Naive thymus-derived CD4-positive, alpha-beta T cell (primary cell): ENCODE measurements around the gene CNNM2. TPM values are rescaled to one million over a fixed set of nuclear protein-coding genes. Genes with fewer than 3 reads are reported as not detected.

Source experiments
- ATAC-seq: fragments of 150-1000 bp; cut with Tn5 transposase; 2 replicates; pipeline ENCODE4 v1.10.0; 2021; ENCODE audit warnings: mild to moderate bottlenecking, moderate library complexity
- CTCF ChIA-PET: fragments of 350-600 bp; sonication (Branson Sonifier 250); formaldehyde crosslinking; loops from one replicate; lab custom pipeline; 2021; ENCODE audit warnings: antibody characterized with exemption; lab: Charles Lee
- POLR2A ChIA-PET: fragments of 350-600 bp; sonication (Branson Sonifier 250); formaldehyde crosslinking; loops from one replicate; lab custom pipeline; 2021; ENCODE audit warnings: antibody characterized with exemption, inconsistent platforms; lab: Charles Lee
- DNase-seq, 9 donors: peaks; one replicate each; pipeline versions ENCODE4 v3.0.0 to v3.0.0-alpha.2; 2020 to 2022; ENCODE audit warnings: mixed read lengths in 1 of 9
- H3K27ac ChIP-seq: one replicate; pipeline ENCODE4 v1.7.0; 2013; ENCODE audit warnings: mild to moderate bottlenecking, low read depth, low read length, moderate library complexity
- H3K27me3 ChIP-seq, 2 donors: one replicate each; pipeline ENCODE4 v1.7.0; 2013; ENCODE audit warnings: low read length in 2 of 2, mild to moderate bottlenecking in 2 of 2, moderate library complexity in 2 of 2; ENCODE audit not compliant: control insufficient read depth in 2 of 2, insufficient read depth in 2 of 2
- H3K36me3 ChIP-seq, 3 experiments: 1 replicate in 2 of 3; 2 replicates in 1 of 3; pipeline ENCODE4 v1.7.0; 2013; ENCODE audit warnings: low read length in 3 of 3, mild to moderate bottlenecking in 3 of 3, moderate library complexity in 1 of 3; ENCODE audit not compliant: insufficient read depth in 3 of 3, control insufficient read depth in 2 of 3
- H3K4me1 ChIP-seq, 2 donors: one replicate each; pipeline ENCODE4 v1.7.0; 2013; ENCODE audit warnings: low read length in 2 of 2, mild to moderate bottlenecking in 2 of 2, moderate library complexity in 1 of 2; ENCODE audit not compliant: control insufficient read depth in 2 of 2, insufficient read depth in 2 of 2
- H3K4me3 ChIP-seq: 2 replicates; pipeline ENCODE4 v1.7.0; 2013; ENCODE audit warnings: mild to moderate bottlenecking, low read length
- H3K9me3 ChIP-seq, 3 experiments: 1 replicate in 2 of 3; 2 replicates in 1 of 3; pipeline ENCODE4 v1.7.0; 2013; ENCODE audit warnings: low read length in 3 of 3; ENCODE audit not compliant: control insufficient read depth in 2 of 3
- H3K27ac Mint-ChIP-seq, 9 donors: one replicate each; pipeline ENCODE4 v1.8.0; 2020 to 2022; ENCODE audit warnings: mixed read lengths in 9 of 9, mild to moderate bottlenecking in 8 of 9, moderate library complexity in 5 of 9, inconsistent platforms in 2 of 9
- H3K27me3 Mint-ChIP-seq, 5 donors: one replicate each; pipeline ENCODE4 v1.8.0; 2021 to 2022; ENCODE audit warnings: mixed read lengths in 5 of 5, mild to moderate bottlenecking in 1 of 5
- H3K36me3 Mint-ChIP-seq, 5 donors: one replicate each; pipeline ENCODE4 v1.8.0; 2020 to 2022; ENCODE audit warnings: mixed read lengths in 5 of 5, mild to moderate bottlenecking in 3 of 5, inconsistent platforms in 1 of 5
- H3K4me1 Mint-ChIP-seq, 7 donors: one replicate each; pipeline ENCODE4 v1.8.0; 2020 to 2022; ENCODE audit warnings: mixed read lengths in 7 of 7, mild to moderate bottlenecking in 3 of 7, inconsistent platforms in 1 of 7
- H3K4me3 Mint-ChIP-seq, 10 donors: one replicate each; pipeline ENCODE4 v1.8.0; 2020 to 2022; ENCODE audit warnings: mild to moderate bottlenecking in 10 of 10, mixed read lengths in 10 of 10, moderate library complexity in 6 of 10, inconsistent platforms in 2 of 10
- H3K9me3 Mint-ChIP-seq, 11 donors: one replicate each; pipeline ENCODE4 v1.8.0; 2020 to 2022; ENCODE audit warnings: mixed read lengths in 11 of 11, mild to moderate bottlenecking in 4 of 11, inconsistent platforms in 1 of 11, moderate library complexity in 1 of 11
- intact Hi-C, 2 donors: fragments of 100-400 bp; cut with micrococcal nuclease; formaldehyde crosslinking; loops; one replicate each; pipeline ENCODE4 v1.15.1; 2023
- polyA plus RNA-seq, 2 donors: library from polyadenylated mRNA; unstranded; fragments of 300-500 nt; fragmentation: Illumina TruSeq; gene quantifications; one replicate each; pipeline ENCODE4 v1.2.3, GENCODE V29; 2021
- total RNA-seq, 6 experiments: library from RNA in 5 of 6; stranded (reverse) in 5 of 6; gene quantifications; 1 replicate in 5 of 6; 2 replicates in 1 of 6; pipeline ENCODE4 v1.2.3 and lab custom pipeline; 2021 to 2026

Gene CNNM2
- total and polyA plus RNA-seq, 7 experiments from 2014 or later = 4.3 to 17.5 (median 9.7) TPM

GRCh38 chr10:103078309-103078615 lies 160.2 kb downstream of the CNNM2 start:
- peaks cover 0 to 5% (median 0%) of the 10 kb centered on the region in 7 donors for H3K4me1 Mint-ChIP-seq
- DNase-seq = no peak
- Histone ChIP-seq H3K36me3 (peaks cover 0 to 37% (median 0%) of the 10 kb centered on the region in 3 experiments), H3K4me3 (no peak overlapping the region), H3K27me3 (no peaks in the 10 kb centered on the region), H3K4me1 (no peaks in the 10 kb centered on the region), H3K9me3 (no peaks in the 10 kb centered on the region), H3K27ac (no peak overlapping the region)
- H3K27ac Mint-ChIP-seq = no peak overlapping the region
- no peaks in the 10 kb centered on the region for H3K27me3 Mint-ChIP-seq
- ChIA-PET POLR2A (interaction anchor here (0.7 kb wide), 1 partner anchor 9 kb away, joined by 3 read pairs; no protein-coding TSS in a partner anchor), CTCF (no interaction called here)
- H3K4me3 Mint-ChIP-seq = no peak overlapping the region
- peaks cover under 1 to 45% (median 13%) of the 10 kb centered on the region in 5 donors for H3K36me3 Mint-ChIP-seq
- no peak for ATAC-seq
- H3K9me3 Mint-ChIP-seq = no peaks in the 10 kb centered on the region
- intact Hi-C loops = no loop called here

- CTCF ChIA-PET = no interaction called here
- intact Hi-C loops = no loop called here
- no peak overlapping the region for H3K4me3 Mint-ChIP-seq
Measured at GRCh38 chr10:103078676-103079075, 160.6 kb downstream of the CNNM2 start.

GRCh38 chr10:103079100-103079499 lies 161.0 kb downstream of the CNNM2 start:
- H3K27me3 Mint-ChIP-seq = no peaks in the 10 kb centered on the region
- peaks cover 2 to 47% (median 13%) of the 10 kb centered on the region in 5 donors for H3K36me3 Mint-ChIP-seq
- DNase-seq = no peak
- H3K4me1 ChIP-seq = no peaks in the 10 kb centered on the region
- H3K27ac Mint-ChIP-seq = no peak overlapping the region
- no peaks in the 10 kb centered on the region for H3K27me3 ChIP-seq
- H3K9me3 Mint-ChIP-seq = no peaks in the 10 kb centered on the region
- ATAC-seq = no peak
- H3K4me3 ChIP-seq = no peak overlapping the region
- peaks cover 0 to 43% (median 0%) of the 10 kb centered on the region in 3 experiments for H3K36me3 ChIP-seq
- POLR2A ChIA-PET = no interaction called here
- no peak overlapping the region for H3K27ac ChIP-seq
- H3K9me3 ChIP-seq = no peaks in the 10 kb centered on the region
- H3K4me3 Mint-ChIP-seq = no peak overlapping the region
- intact Hi-C loops = no loop called here
- CTCF ChIA-PET = no interaction called here
- H3K4me1 Mint-ChIP-seq = peaks cover 0 to 5% (median 0%) of the 10 kb centered on the region in 7 donors

More at GRCh38 chr10:103078676-103079075, 160.6 kb downstream of the CNNM2 start:
- no peaks in the 10 kb centered on the region for H3K27me3 ChIP-seq
- no peaks in the 10 kb centered on the region for H3K4me1 ChIP-seq
- Mint-ChIP-seq H3K27me3 (no peaks in the 10 kb centered on the region), H3K4me1 (peaks cover 0 to 5% (median 0%) of the 10 kb centered on the region in 7 donors), H3K36me3 (peaks cover 2 to 47% (median 13%) of the 10 kb centered on the region in 5 donors), H3K9me3 (no peaks in the 10 kb centered on the region), H3K27ac (no peak overlapping the region)
- H3K4me3 ChIP-seq = no peak overlapping the region
- POLR2A ChIA-PET = interaction anchor here (0.7 kb wide), 1 partner anchor 9 kb away, joined by 3 read pairs; no protein-coding TSS in a partner anchor
- DNase-seq = no peak
- peaks cover 0 to 40% (median 0%) of the 10 kb centered on the region in 3 experiments for H3K36me3 ChIP-seq
- H3K27ac ChIP-seq = no peak overlapping the region
- H3K9me3 ChIP-seq = no peaks in the 10 kb centered on the region
- no peak for ATAC-seq

GRCh38 chr10:103079946-103080345 lies 161.9 kb downstream of the CNNM2 start:
- H3K36me3 ChIP-seq = peaks cover 0 to 43% (median 0%) of the 10 kb centered on the region in 3 experiments
- no peaks in the 10 kb centered on the region for H3K4me1 ChIP-seq
- peaks cover 0 to 5% (median 0%) of the 10 kb centered on the region in 7 donors for H3K4me1 Mint-ChIP-seq
- ChIA-PET CTCF (interaction anchor here (0.6 kb wide), 1 partner anchor 243 kb away, joined by 3 read pairs; no protein-coding TSS in a partner anchor), POLR2A (no interaction called here)
- H3K9me3 Mint-ChIP-seq = no peaks in the 10 kb centered on the region
- DNase-seq (no peak), ATAC-seq (no peak)
- no peak overlapping the region for H3K4me3 Mint-ChIP-seq
- no peak overlapping the region for H3K27ac Mint-ChIP-seq
- H3K9me3 ChIP-seq = no peaks in the 10 kb centered on the region
- no peak overlapping the region for H3K27ac ChIP-seq
- no peak overlapping the region for H3K4me3 ChIP-seq
- H3K36me3 Mint-ChIP-seq = peaks cover 2 to 43% (median 13%) of the 10 kb centered on the region in 5 donors
- no peaks in the 10 kb centered on the region for H3K27me3 Mint-ChIP-seq
- no peaks in the 10 kb centered on the region for H3K27me3 ChIP-seq
- intact Hi-C loops = no loop called here

- POLR2A ChIA-PET = no interaction called here
- no peak for DNase-seq
- Histone ChIP-seq H3K4me3 (no peak overlapping the region), H3K27me3 (no peaks in the 10 kb centered on the region), H3K36me3 (peaks cover 0 to 40% (median 0%) of the 10 kb centered on the region in 3 experiments), H3K27ac (no peak overlapping the region), H3K9me3 (no peaks in the 10 kb centered on the region), H3K4me1 (no peaks in the 10 kb centered on the region)
- intact Hi-C loops = no loop called here
- peaks cover 5 to 36% (median 13%) of the 10 kb centered on the region in 5 donors for H3K36me3 Mint-ChIP-seq
- H3K27ac Mint-ChIP-seq = peak overlapping the region in 3 of 9 donors; percentile 31 to 53 (median 34)
- no peak overlapping the region for H3K4me3 Mint-ChIP-seq
- no peak for ATAC-seq
- peaks cover 0 to 5% (median 0%) of the 10 kb centered on the region in 7 donors for H3K4me1 Mint-ChIP-seq
- CTCF ChIA-PET = no interaction called here
- H3K9me3 Mint-ChIP-seq = no peaks in the 10 kb centered on the region
- H3K27me3 Mint-ChIP-seq = no peaks in the 10 kb centered on the region
Measured at GRCh38 chr10:103080891-103081581, 162.9 kb downstream of the CNNM2 start.

GRCh38 chr10:103082683-103083082 lies 164.6 kb downstream of the CNNM2 start:
- H3K4me1 ChIP-seq = no peaks in the 10 kb centered on the region
- ATAC-seq (no peak), DNase-seq (no peak)
- H3K27ac ChIP-seq = no peak overlapping the region
- H3K9me3 ChIP-seq = no peaks in the 10 kb centered on the region
- H3K27me3 ChIP-seq = no peaks in the 10 kb centered on the region
- CTCF ChIA-PET = no interaction called here
- H3K4me3 Mint-ChIP-seq = no peak overlapping the region
- no peaks in the 10 kb centered on the region for H3K9me3 Mint-ChIP-seq
- peaks cover 0 to 19% (median 3%) of the 10 kb centered on the region in 5 donors for H3K36me3 Mint-ChIP-seq
- H3K27me3 Mint-ChIP-seq = no peaks in the 10 kb centered on the region
- H3K4me1 Mint-ChIP-seq = peaks cover 0 to 5% (median 0%) of the 10 kb centered on the region in 7 donors
- POLR2A ChIA-PET = no interaction called here
- intact Hi-C loops = no loop called here
- no peak overlapping the region for H3K4me3 ChIP-seq
- peak overlapping the region in 2 of 9 donors; percentile 37 to 62 for H3K27ac Mint-ChIP-seq
- peaks cover 0 to 34% (median 0%) of the 10 kb centered on the region in 3 experiments for H3K36me3 ChIP-seq
